Stimulated activated CD4-positive, alpha-beta T cell treated with anti-CD3 and anti-CD28 coated beads, Interleukin-12 subunit alpha, Interleukin-12 subunit beta, amount 100 ng/mL, for 24 hours (primary cell): ENCODE data around the gene FADD.

Experiments
- DNase-seq, 2 experiments: peaks; one replicate each; pipeline ENCODE4 v3.0.0-alpha.2; 2020; ENCODE audit warnings: low read depth in 2 of 2

FADD gene

GRCh38 chr11:70233962-70234361 is 30.9 kb downstream of the FADD start:
- no peak for DNase-seq

GRCh38 chr11:70240337-70240736 is 37.2 kb downstream of the FADD start:
- DNase-seq: no peak

GRCh38 chr11:70241709-70242108 is 38.6 kb downstream of the FADD start:
- no peak for DNase-seq

- DNase-seq: no peak
Observed at GRCh38 chr11:70242885-70243284, 39.8 kb downstream of the FADD start.

- no peak for DNase-seq
Observed at GRCh38 chr11:70243912-70244652, 41.0 kb downstream of the FADD start.

- DNase-seq: no peak
Observed at GRCh38 chr11:70244698-70245097, 41.6 kb downstream of the FADD start.

- no peak for DNase-seq
Observed at GRCh38 chr11:70246196-70246595, 43.1 kb downstream of the FADD start.

GRCh38 chr11:70247042-70247709 is 44.1 kb downstream of the FADD start:
- DNase-seq: no peak

GRCh38 chr11:70247710-70248072 is 44.6 kb downstream of the FADD start:
- DNase-seq: no peak

- no peak for DNase-seq
Observed at GRCh38 chr11:70250876-70251658, 48.0 kb downstream of the FADD start.

GRCh38 chr11:70251659-70252321 is 48.7 kb downstream of the FADD start:
- no peak for DNase-seq

GRCh38 chr11:70252844-70253243 is 49.7 kb downstream of the FADD start:
- DNase-seq: no peak

GRCh38 chr11:70255477-70256116 is 52.5 kb downstream of the FADD start:
- no peak for DNase-seq
